Measurements from ENCODE around the gene ORAI2.

- TF ChIP-seq, protein P1, sequence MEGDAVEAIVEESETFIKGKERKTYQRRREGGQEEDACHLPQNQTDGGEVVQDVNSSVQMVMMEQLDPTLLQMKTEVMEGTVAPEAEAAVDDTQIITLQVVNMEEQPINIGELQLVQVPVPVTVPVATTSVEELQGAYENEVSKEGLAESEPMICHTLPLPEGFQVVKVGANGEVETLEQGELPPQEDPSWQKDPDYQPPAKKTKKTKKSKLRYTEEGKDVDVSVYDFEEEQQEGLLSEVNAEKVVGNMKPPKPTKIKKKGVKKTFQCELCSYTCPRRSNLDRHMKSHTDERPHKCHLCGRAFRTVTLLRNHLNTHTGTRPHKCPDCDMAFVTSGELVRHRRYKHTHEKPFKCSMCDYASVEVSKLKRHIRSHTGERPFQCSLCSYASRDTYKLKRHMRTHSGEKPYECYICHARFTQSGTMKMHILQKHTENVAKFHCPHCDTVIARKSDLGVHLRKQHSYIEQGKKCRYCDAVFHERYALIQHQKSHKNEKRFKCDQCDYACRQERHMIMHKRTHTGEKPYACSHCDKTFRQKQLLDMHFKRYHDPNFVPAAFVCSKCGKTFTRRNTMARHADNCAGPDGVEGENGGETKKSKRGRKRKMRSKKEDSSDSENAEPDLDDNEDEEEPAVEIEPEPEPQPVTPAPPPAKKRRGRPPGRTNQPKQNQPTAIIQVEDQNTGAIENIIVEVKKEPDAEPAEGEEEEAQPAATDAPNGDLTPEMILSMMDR (IDR thresholded peaks at IDR 0.05), result no peak
- no peak for TF ChIP-seq POLR2A (IDR thresholded peaks at IDR 0.05)
- TF ChIP-seq EP300 (IDR thresholded peaks at IDR 0.05), result no peak
Measured at GRCh38 chr7:102387064-102387463, 46.3 kb upstream of the ORAI2 start.
